Memory B cell (primary cell): ENCODE data around the gene SPHK2.
"Not testable (repeated sequence)": the region's sequence is repeated elsewhere in the genome, so short reads cannot be mapped to it uniquely, and the experiment has no call there.

Experiments used
- ATAC-seq: fragments of 150-1000 bp; cut with Tn5 transposase; 2 replicates; pipeline ENCODE4 v1.10.0; 2021; ENCODE audit warnings: low read depth, mild to moderate bottlenecking, moderate library complexity
- DNase-seq, 2 donors: peaks; one replicate each; pipeline ENCODE4 v3.0.0; 2022; ENCODE audit warnings: low spot score in 2 of 2
- H3K27ac Mint-ChIP-seq: one replicate; pipeline ENCODE4 v1.8.0; 2022; ENCODE audit warnings: mild to moderate bottlenecking, moderate library complexity, mixed read lengths
- H3K27me3 Mint-ChIP-seq: one replicate; pipeline ENCODE4 v1.8.0; 2022; ENCODE audit warnings: mixed read lengths
- H3K36me3 Mint-ChIP-seq: one replicate; pipeline ENCODE4 v1.8.0; 2022; ENCODE audit warnings: mild to moderate bottlenecking, mixed read lengths
- H3K4me1 Mint-ChIP-seq: one replicate; pipeline ENCODE4 v1.8.0; 2022; ENCODE audit warnings: mixed read lengths
- H3K4me3 Mint-ChIP-seq: one replicate; pipeline ENCODE4 v1.8.0; 2022; ENCODE audit warnings: mild to moderate bottlenecking, moderate library complexity, mixed read lengths
- H3K9me3 Mint-ChIP-seq: one replicate; pipeline ENCODE4 v1.8.0; 2022; ENCODE audit warnings: mixed read lengths

SPHK2 gene

GRCh38 chr19:48674921-48675824, 55.9 kb downstream of the SPHK2 start:
- Mint-ChIP-seq H3K4me3 (no peak overlapping the region), H3K27me3 (peaks cover 3% of the 10 kb centered on the region), H3K27ac (no peak overlapping the region), H3K9me3 (no peaks in the 10 kb centered on the region), H3K36me3 (no peaks in the 10 kb centered on the region), H3K4me1 (peaks cover 6% of the 10 kb centered on the region)
- DNase-seq (peak; percentile 77 to 80), ATAC-seq (peak; percentile 97)

GRCh38 chr19:48676487-48676886, 57.2 kb downstream of the SPHK2 start:
- ATAC-seq (no peak), DNase-seq (no peak)
- Mint-ChIP-seq H3K9me3 (no peaks in the 10 kb centered on the region), H3K4me3 (no peak overlapping the region), H3K36me3 (no peaks in the 10 kb centered on the region), H3K27ac (no peak overlapping the region), H3K27me3 (peaks cover 3% of the 10 kb centered on the region), H3K4me1 (peaks cover 6% of the 10 kb centered on the region)

GRCh38 chr19:48676887-48677286, 57.6 kb downstream of the SPHK2 start:
- Mint-ChIP-seq H3K4me1 (peaks cover 6% of the 10 kb centered on the region), H3K27me3 (peaks cover 3% of the 10 kb centered on the region), H3K27ac (no peak overlapping the region), H3K9me3 (no peaks in the 10 kb centered on the region), H3K36me3 (no peaks in the 10 kb centered on the region), H3K4me3 (no peak overlapping the region)
- ATAC-seq (no peak), DNase-seq (no peak)

- H3K4me1 Mint-ChIP-seq = peaks cover 6% of the 10 kb centered on the region
- H3K9me3 Mint-ChIP-seq = no peaks in the 10 kb centered on the region
- H3K27me3 Mint-ChIP-seq = peaks cover 3% of the 10 kb centered on the region
- ATAC-seq (no peak), DNase-seq (no peak)
- H3K36me3 Mint-ChIP-seq = no peaks in the 10 kb centered on the region
- H3K4me3 Mint-ChIP-seq = no peak overlapping the region
- no peak overlapping the region for H3K27ac Mint-ChIP-seq
Observed at GRCh38 chr19:48678201-48678600, 58.9 kb downstream of the SPHK2 start.

- not testable (repeated sequence) for H3K4me1 Mint-ChIP-seq, ATAC-seq
Observed at GRCh38 chr19:48680006-48680405, 60.7 kb downstream of the SPHK2 start.

More at GRCh38 chr19:48680006-48680405, 60.7 kb downstream of the SPHK2 start:
- H3K4me3 Mint-ChIP-seq, H3K9me3 Mint-ChIP-seq, DNase-seq, H3K27ac Mint-ChIP-seq, H3K36me3 Mint-ChIP-seq, H3K27me3 Mint-ChIP-seq: not testable (repeated sequence)
